ENCODE measurements around the gene DNAJC15. TPM values are rescaled to one million over a fixed set of nuclear protein-coding genes. Genes with fewer than 3 reads are reported as not detected.
"Not testable (repeated sequence)": the region's sequence is repeated elsewhere in the genome, so short reads cannot be mapped to it uniquely, and the experiment has no call there.

Gene DNAJC15
- total RNA-seq, 4 donors from 2014 or later = 1.6 to 8.4 (median 4.1) TPM

- intact Hi-C loops (cut with DNase I; ENCODE audit: low total_unique reads) = no loop called here
- DNase-seq (ENCODE audit: low spot score in 2 of 2) = no peak
- H3K4me3 ChIP-seq (ENCODE audit: low read depth, poor library complexity, severe bottlenecking) = no peak overlapping the region
- TF ChIP-seq CTCF (IDR thresholded peaks at IDR 0.05) = no peak
- no peak for TF ChIP-seq POLR2A (IDR thresholded peaks at IDR 0.05)
- 90 to 91% methylated on average over 5 of the region's 5 CpGs for WGBS, 2 donors
These were observed 21.4 kb downstream of the DNAJC15 start for GRCh38 chr13:43044720-43045301.

- H3K4me3 ChIP-seq (ENCODE audit: low read depth, poor library complexity, severe bottlenecking); intact Hi-C loops (cut with DNase I; ENCODE audit: low total_unique reads): not testable (repeated sequence)
- peak; percentile 51 to 90 for DNase-seq (ENCODE audit: low spot score in 2 of 2)
- 69 to 74% methylated on average over 10 of the region's 10 CpGs for WGBS, 2 donors
These were observed 22.0 kb downstream of the DNAJC15 start for GRCh38 chr13:43045302-43045773.

GRCh38 chr13:43046259-43046658 is 22.9 kb downstream of the DNAJC15 start:
- no peak for DNase-seq (ENCODE audit: low spot score in 2 of 2)
- no peak overlapping the region for H3K4me3 ChIP-seq (ENCODE audit: low read depth, poor library complexity, severe bottlenecking)
- TF ChIP-seq CTCF (IDR thresholded peaks at IDR 0.05) (no peak), POLR2A (IDR thresholded peaks at IDR 0.05) (no peak)
- 92 to 95% methylated on average over 6 of the region's 6 CpGs for WGBS, 2 donors
- intact Hi-C loops (cut with DNase I; ENCODE audit: low total_unique reads) = no loop called here

- no peak for DNase-seq (ENCODE audit: low spot score in 2 of 2)
- intact Hi-C loops (cut with DNase I; ENCODE audit: low total_unique reads) = no loop called here
- TF ChIP-seq CTCF (IDR thresholded peaks at IDR 0.05) (no peak), POLR2A (IDR thresholded peaks at IDR 0.05) (no peak)
- whole genome bisulfite sequencing, 2 donors = 9 to 10% methylated on average over 13 of the region's 13 CpGs
- H3K4me3 ChIP-seq (ENCODE audit: low read depth, poor library complexity, severe bottlenecking) = no peak overlapping the region
These were observed 31.7 kb downstream of the DNAJC15 start for GRCh38 chr13:43054803-43055802.

GRCh38 chr13:43057653-43058317 is 34.4 kb downstream of the DNAJC15 start:
- intact Hi-C loops (cut with DNase I; ENCODE audit: low total_unique reads) = no loop called here
- WGBS, 2 donors = 61 to 75% methylated on average over 3 of the region's 3 CpGs

More at GRCh38 chr13:43057653-43058317, 34.4 kb downstream of the DNAJC15 start:
- no peak for DNase-seq (ENCODE audit: low spot score in 2 of 2)
- TF ChIP-seq POLR2A (IDR thresholded peaks at IDR 0.05) (no peak), CTCF (IDR thresholded peaks at IDR 0.05) (no peak)
- no peak overlapping the region for H3K4me3 ChIP-seq (ENCODE audit: low read depth, poor library complexity, severe bottlenecking)

Measured in lower leg skin (tissue), 4 donors.